ENCODE measurements around the gene ADAM17.

ADAM17 gene

DNA sequence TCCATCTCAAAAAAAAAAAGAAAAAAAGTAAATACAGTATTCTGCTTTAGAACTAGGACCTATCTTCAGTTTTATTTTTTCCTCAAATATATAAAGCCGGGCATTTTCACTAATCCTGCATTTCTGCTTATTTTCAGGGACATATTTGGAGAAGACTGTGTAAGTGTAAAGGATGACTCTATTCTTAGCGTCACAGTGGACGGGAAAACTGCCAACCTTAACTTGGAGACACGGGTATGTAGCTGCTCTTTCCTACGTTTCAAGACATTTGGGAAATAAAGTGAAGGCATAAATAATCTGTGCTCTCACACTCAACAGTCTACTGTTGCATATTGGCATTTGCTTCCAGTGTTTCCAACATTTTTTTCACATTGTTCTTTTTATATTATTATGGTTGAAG is 84.4 kb downstream of the ADAM17 start:
- DNase-seq (ENCODE audit: low spot score) = no peak

- no peak for DNase-seq (ENCODE audit: low spot score)
Observed at GRCh38 chr2:9467687-9468086, 87.9 kb downstream of the ADAM17 start.

DNA sequence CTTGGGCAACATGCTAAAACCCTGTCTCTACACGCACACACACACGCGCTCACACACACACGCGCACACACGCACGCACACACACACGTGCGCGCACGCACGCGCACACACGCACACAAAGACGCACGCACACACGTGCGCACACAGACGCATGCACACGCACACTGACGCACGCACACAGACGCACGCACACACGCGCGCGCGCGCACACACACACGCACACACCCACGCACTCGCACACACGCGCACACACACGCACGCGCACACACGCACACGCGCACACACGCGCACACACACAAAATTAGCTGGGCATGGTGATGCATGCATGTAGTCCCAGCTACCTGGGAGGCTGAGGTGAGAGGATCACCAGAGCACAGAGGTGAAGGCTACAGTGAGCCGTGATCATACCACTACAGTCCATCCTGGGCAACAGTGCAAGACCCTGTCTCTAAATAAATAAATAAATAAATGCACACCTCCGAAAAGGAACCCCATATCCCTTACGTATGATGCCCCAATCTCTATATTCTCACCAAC is 89.4 kb downstream of the ADAM17 start:
- DNase-seq (ENCODE audit: low spot score) = no peak

- no peak for DNase-seq (ENCODE audit: low spot score)
Observed at GRCh38 chr2:9465170-9465569, 90.5 kb downstream of the ADAM17 start.

DNA sequence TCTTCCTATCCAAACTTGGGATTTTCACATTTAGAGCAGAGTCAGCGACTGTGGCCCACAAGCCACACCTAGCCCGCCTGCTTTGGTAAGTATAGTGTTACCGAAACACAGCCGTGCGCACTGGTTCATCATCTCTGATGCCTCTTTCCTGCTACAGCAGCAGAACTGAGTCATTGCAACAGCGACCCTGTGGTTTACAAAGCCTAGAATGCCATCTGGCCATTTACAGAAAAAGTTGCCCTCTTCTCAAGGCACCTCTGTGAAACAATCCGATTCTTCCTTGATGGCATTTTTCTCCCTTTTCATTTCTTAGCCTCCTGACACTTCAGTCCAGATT is 92.0 kb downstream of the ADAM17 start:
- no peak for DNase-seq (ENCODE audit: low spot score)

DNA sequence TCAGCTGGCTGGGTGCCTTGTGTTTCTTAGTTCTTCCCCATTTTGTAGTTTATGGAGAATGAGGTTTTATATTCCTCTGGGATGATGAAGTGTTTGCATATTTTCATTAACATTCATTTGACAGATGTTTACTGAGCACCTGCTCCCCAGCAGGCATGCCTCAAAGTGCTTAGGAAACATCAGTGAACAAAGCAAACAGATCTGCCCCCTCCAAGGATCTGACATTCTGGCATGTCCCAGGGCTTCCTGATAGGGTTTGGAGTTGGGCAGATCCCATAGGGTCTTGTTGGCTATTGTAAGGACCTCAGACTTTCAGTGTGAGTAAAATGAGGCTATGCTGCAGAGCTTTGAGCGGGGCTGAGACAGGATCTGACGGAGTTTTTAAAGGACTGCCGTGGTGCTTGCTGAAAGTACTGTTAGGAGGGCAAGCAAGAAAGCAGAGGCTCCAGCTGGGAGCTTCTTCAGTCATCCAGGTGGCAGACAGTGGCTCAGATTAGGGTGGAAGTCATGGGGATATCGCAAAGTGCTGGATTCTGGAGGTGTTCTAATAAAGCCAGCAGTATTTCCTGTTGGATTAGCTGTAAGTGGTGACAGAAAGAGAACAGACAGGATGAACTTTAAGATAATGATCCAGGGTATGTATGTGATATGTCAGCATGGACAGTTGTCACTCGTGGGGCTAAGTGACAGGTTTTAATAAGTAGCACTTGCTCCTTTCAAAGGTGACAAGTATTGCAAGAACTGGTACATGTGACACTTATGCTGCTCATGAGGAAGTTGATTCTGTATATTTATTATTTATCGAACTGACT is 92.5 kb downstream of the ADAM17 start:
- no peak for DNase-seq (ENCODE audit: low spot score)

GRCh38 chr2:9462313-9462712 is 93.3 kb downstream of the ADAM17 start:
- DNase-seq (ENCODE audit: low spot score) = no peak

GRCh38 chr2:9461079-9461478 is 94.6 kb downstream of the ADAM17 start:
- DNase-seq (ENCODE audit: low spot score) = no peak

DNA sequence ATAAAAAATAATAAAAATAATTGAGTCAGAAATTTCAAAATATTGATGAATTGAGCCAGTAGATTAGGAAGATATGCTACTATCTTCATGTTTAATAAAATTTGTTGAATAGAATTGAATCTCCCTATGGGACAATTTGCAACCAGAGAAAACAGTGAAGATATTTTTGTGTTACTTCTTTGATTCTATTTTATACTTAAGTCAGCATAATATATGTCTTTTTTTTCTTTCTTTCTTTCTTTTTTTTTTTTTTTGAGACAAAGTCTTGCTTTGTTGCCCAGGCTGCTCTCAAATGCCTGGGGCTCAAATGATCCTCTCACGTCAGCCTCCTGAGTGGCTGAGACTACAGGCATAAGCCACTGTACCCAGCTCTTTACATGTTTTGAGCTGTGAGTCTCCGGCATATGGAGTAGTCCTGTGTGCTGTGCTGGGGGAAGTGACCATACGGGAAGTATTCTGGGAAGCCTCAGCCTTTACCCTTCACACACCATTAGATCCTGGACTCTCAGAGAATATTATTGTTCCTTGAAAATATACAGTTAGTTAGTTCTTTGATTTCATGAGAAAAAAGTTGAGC is 95.1 kb downstream of the ADAM17 start:
- DNase-seq (ENCODE audit: low spot score) = no peak

GRCh38 chr2:9451231-9451630 is 104.4 kb downstream of the ADAM17 start:
- DNase-seq (ENCODE audit: low spot score) = no peak

DNA sequence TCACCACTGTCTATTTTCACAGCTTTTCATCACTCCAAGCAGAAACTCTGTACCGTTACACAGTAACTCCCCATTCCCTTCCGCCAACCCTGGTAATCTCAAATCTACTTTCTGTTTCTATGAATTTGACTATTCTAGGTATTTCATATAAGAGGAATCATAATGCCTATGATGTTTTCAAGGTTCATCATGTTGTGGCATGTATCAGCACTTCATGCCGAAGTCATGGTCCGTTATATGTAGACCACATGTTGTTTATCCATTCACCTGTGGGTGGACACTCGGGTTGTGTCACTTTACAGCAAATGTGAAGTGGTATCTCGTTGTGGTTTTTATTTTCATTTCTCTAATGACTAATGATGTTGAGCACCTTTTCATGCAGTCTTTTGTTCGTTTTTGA is 110.5 kb downstream of the ADAM17 start:
- no peak for DNase-seq (ENCODE audit: low spot score)

DNA sequence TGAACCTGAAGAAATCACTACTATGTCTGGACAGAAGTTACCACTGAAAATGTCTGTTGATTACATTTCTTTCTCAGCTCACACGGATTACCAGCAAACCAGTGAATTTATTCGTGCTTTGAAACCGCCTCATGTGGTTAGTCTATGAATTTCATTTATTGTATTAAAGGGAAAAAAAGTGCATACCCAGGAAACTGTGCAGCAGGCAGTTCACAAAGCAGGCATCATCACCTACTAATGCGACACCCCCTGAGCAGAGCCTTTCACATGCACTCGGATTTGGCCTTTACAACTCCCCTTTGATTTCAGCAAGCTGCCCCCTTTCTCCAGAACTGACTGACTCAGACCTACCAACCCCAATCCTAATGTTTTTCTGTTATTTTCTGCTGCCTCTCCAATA is 112.1 kb downstream of the ADAM17 start:
- DNase-seq (ENCODE audit: low spot score) = no peak

DNA sequence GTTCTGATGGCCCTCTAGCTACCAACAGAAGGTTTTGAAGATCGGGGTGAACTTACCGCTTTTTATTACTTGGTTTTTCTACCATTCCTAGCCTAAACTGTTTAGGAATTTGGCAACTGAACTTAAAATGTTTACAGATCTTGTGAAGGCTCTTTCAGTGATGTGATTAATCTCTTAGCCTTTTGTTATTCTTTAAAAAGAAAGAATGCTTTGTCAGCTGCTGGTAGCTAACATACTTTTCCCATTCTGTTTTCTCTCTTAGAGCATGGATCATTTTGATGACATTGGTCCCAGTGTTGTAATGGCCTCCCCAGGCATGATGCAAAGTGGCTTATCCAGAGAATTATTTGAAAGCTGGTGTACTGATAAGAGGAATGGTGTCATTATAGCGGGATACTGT is 114.1 kb downstream of the ADAM17 start:
- no peak for DNase-seq (ENCODE audit: low spot score)

GRCh38 chr2:9440058-9440727 is 115.4 kb downstream of the ADAM17 start:
- peak; percentile 44 for DNase-seq (ENCODE audit: low spot score)

- no peak for DNase-seq (ENCODE audit: low spot score)
Observed at GRCh38 chr2:9439536-9439935, 116.1 kb downstream of the ADAM17 start.

Data from AG08395 (cell line).